GM18873 (cell line): ENCODE results near the gene MYBPHL.

Experiments used
- ATAC-seq: cut with Tn5 transposase; IDR thresholded peaks from one replicate; pipeline ENCODE4 v1.9.1; 2021; ENCODE audit warnings: mild to moderate bottlenecking, moderate library complexity, moderate number of reproducible peaks; ENCODE audit not compliant: unreplicated experiment, low FRiP score

MYBPHL gene

DNA sequence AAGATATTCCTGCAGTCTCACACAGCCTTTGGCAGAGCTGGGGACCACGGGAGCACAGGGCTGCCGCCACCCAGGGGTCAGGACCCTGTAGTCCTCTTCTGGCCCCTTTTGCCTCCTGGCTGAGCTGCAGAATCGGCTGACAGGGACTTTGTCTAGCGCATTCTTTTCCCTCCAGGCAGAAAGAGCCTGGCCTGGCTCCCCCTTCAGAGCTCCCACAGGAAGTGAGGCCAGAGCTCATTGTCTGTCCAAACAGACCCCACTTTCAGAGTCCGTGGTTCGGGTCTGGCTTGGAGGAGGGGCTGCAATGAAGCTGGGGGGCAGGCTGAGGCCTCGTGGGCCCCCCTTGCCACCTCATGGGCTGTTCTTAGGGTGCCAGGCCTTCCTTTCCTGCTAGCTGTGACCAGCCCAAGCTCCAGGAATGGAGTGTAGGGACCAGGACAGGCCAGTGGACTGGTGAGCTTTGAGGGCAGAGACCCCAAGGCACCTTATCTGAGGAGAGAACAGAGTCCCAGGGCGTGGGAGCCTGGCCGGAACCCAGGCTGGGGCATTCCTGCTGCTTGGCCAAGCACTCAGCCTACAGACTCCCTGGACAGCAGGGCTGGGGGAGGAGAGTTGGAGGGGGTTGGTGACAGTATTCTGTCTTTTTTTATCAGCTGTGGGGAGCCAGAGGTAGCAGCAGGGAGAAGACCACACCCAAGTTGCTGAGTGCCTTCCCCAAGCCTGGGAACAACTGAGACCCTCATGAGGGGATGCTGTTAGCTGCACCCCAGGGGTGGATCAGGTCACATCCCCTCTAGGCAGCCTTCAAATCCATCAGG, 52.8 kb downstream of the MYBPHL start:
- no peak for ATAC-seq

- no peak for ATAC-seq
Measured at GRCh38 chr1:109252893-109253802, 53.7 kb downstream of the MYBPHL start.

DNA sequence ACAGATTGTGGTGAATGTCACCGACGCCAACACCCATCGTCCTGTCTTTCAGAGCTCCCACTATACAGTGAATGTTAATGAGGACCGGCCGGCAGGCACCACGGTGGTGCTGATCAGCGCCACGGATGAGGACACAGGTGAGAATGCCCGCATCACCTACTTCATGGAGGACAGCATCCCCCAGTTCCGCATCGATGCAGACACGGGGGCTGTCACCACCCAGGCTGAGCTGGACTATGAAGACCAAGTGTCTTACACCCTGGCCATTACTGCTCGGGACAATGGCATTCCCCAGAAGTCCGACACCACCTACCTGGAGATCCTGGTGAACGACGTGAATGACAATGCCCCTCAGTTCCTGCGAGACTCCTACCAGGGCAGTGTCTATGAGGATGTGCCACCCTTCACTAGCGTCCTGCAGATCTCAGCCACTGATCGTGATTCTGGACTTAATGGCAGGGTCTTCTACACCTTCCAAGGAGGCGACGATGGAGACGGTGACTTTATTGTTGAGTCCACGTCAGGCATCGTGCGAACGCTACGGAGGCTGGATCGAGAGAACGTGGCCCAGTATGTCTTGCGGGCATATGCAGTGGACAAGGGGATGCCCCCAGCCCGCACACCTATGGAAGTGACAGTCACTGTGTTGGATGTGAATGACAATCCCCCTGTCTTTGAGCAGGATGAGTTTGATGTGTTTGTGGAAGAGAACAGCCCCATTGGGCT, 54.5 kb downstream of the MYBPHL start:
- ATAC-seq, result no peak

DNA sequence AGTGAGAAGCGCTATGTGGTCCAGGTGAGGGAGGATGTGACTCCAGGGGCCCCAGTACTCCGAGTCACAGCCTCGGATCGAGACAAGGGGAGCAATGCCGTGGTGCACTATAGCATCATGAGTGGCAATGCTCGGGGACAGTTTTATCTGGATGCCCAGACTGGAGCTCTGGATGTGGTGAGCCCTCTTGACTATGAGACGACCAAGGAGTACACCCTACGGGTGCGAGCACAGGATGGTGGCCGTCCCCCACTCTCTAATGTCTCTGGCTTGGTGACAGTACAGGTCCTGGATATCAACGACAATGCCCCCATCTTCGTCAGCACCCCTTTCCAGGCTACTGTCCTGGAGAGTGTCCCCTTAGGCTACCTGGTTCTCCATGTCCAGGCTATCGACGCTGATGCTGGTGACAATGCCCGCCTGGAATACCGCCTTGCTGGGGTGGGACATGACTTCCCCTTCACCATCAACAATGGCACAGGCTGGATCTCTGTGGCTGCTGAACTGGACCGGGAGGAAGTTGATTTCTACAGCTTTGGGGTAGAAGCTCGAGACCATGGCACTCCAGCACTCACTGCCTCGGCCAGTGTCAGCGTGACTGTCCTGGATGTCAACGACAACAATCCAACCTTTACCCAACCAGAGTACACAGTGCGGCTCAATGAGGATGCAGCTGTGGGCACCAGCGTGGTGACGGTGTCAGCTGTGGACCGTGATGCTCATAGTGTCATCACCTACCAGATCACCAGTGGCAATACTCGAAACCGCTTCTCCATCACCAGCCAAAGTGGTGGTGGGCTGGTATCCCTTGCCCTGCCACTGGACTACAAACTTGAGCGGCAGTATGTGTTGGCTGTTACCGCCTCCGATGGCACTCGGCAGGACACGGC, 55.3 kb downstream of the MYBPHL start:
- ATAC-seq, result no peak

DNA sequence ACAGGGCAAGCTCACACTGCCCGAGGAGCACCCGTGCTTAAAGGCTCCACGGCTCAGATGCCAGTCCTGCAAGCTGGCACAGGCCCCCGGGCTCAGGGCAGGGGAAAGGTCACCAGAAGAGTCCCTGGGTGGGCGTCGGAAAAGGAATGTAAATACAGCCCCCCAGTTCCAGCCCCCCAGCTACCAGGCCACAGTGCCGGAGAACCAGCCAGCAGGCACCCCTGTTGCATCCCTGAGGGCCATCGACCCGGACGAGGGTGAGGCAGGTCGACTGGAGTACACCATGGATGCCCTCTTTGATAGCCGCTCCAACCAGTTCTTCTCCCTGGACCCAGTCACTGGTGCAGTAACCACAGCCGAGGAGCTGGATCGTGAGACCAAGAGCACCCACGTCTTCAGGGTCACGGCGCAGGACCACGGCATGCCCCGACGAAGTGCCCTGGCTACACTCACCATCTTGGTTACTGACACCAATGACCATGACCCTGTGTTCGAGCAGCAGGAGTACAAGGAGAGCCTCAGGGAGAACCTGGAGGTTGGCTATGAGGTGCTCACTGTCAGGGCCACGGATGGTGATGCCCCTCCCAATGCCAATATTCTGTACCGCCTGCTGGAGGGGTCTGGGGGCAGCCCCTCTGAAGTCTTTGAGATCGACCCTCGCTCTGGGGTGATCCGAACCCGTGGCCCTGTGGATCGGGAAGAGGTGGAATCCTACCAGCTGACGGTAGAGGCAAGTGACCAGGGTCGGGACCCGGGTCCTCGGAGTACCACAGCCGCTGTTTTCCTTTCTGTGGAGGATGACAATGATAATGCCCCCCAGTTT, 56.1 kb downstream of the MYBPHL start:
- no peak for ATAC-seq

GRCh38 chr1:109249654-109250401, 57.0 kb downstream of the MYBPHL start:
- ATAC-seq, result no peak

- ATAC-seq, result no peak
Measured at GRCh38 chr1:109248797-109249629, 57.8 kb downstream of the MYBPHL start, which contains the start of gene CELSR2. Gene CELSR2 (plus strand): TSS chr1:109249539. CDS start chr1:109250080, 541 bp downstream.

DNA sequence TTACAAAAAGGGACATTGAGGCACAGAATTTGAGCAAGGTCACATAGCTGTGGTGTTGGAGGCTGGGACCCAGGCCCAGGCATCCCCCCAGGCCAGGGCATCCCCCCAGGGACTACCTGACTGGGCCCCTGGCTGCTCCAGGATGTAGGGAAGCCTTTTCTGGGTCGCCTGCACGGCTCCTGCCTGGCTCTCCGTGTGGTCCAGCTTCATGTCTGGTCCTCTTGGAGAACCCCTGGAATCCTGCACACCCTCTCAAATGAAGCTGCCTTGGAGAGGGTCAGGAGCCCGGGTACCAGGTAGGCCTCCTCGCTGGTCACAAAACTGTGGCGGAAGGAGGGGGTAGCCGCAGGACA, 58.4 kb downstream of the MYBPHL start:
- ATAC-seq, result no peak

- ATAC-seq, result no peak
Measured at GRCh38 chr1:109247401-109248365, 59.1 kb downstream of the MYBPHL start.

DNA sequence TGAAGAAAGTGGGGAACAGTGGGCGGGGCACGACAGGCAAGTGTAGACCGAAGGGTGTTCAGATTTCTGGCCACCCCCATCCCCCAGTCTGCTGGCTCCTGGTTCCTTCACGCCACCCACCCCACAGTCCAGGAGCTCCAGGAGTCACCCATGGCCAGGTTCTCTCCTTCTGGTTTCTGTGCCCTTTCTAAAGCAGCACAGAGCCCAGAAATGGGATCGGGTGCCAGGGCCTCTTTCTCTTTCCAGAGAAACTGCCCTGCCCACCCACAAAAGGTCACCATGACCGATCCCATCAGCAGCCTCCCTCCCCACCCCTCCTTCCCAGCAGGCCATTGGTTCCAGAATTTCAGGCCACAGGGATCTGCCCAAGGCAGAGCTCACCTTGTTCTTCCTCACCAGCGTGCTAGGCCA, 60.7 kb downstream of the MYBPHL start:
- ATAC-seq, result no peak

DNA sequence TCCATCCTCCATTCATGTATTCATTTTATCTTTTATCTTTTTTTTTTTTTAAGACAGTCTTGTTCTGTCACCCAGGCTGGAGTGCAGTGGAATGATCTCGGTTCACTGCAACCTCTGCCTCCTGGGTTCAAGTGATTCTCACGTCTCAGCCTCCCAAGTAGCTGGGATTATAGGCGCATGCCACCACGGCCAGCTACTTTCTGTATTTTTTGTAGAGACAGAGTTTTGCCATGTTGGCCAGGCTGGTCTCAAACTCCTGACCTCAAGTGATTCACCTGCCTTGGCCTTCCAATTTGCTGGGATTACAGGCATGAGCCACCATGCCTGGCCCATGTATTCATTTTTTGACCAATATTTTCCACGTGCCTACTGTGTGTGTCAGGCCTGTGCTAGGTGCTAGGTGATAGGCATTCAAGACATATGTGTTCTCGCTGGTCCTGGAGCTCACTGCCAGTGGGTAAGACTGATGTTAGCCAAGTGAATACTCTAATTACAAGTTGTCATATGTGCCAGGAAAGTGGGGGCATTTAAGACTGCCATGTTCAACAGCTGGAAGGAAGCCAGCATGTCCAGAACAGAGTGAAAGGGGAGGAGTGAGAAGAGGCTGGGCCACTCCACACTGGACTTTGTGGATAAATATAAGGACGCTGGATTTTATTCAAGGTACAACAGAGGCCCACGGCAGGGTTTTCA, 62.8 kb downstream of the MYBPHL start:
- ATAC-seq, result no peak

DNA sequence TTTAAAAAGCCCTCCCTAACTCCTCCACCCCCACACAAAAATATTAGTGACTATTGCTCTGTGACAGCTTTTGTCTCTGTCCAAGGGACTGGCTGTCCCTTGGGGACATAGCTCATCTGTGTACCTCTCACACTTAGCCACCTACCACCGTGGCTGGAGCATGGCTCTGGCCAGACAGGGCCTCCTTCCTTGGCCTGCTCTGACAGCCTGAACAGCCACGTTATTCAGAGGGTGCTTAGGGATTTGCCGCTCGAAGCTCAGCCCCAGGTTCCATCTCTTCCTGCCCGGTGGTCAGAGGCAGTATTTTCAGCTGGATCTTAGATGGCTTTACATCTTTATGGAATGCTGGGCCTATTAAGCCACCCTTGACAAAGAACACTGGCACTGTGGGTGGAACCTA, 63.6 kb downstream of the MYBPHL start:
- no peak for ATAC-seq

GRCh38 chr1:109242387-109242786, 64.4 kb downstream of the MYBPHL start:
- no peak for ATAC-seq
